GM12891 (cell line): ENCODE measurements around the gene VTN.
A peak's percentile ranks its signal among the peaks of the same experiment; 100 is the strongest.

Experiments
- POLR2A ChIP-seq: IDR thresholded peaks from 2 replicates; pipeline ENCODE4 v1.6.1; 2011; ENCODE audit warnings: low read depth, low read length, control low read depth
- POLR2AphosphoS5 ChIP-seq: IDR thresholded peaks from 2 replicates; pipeline ENCODE4 v1.6.1; 2011; ENCODE audit warnings: low read depth, low read length, control low read depth
- SPI1 ChIP-seq: IDR thresholded peaks from 2 replicates; pipeline ENCODE4 v1.6.1; 2011; ENCODE audit warnings: low read depth, low read length, control low read depth
- TAF1 ChIP-seq: IDR thresholded peaks from 2 replicates; pipeline ENCODE4 v1.6.1; 2011; ENCODE audit warnings: low read depth, low read length, control low read depth

GRCh38 chr17:28368915-28369683 lies 1.0 kb downstream of the VTN start:
- TF ChIP-seq POLR2A, result peak; percentile 25; the same call in 1 of the 2 replicates
- TF ChIP-seq POLR2AphosphoS5, result no peak
- no peak for TF ChIP-seq SPI1
- no peak for TF ChIP-seq TAF1
